Pons (tissue), 1 donor: ENCODE data around the gene CNDP1.

Experiments used
- DNase-seq: peaks from one replicate; pipeline ENCODE4 v3.0.0-alpha.2; 2016; ENCODE audit warnings: low spot score

Gene CNDP1

GRCh38 chr18:74506448-74507084 is 27.7 kb upstream of the CNDP1 start:
- peak; percentile 25 for DNase-seq

DNA sequence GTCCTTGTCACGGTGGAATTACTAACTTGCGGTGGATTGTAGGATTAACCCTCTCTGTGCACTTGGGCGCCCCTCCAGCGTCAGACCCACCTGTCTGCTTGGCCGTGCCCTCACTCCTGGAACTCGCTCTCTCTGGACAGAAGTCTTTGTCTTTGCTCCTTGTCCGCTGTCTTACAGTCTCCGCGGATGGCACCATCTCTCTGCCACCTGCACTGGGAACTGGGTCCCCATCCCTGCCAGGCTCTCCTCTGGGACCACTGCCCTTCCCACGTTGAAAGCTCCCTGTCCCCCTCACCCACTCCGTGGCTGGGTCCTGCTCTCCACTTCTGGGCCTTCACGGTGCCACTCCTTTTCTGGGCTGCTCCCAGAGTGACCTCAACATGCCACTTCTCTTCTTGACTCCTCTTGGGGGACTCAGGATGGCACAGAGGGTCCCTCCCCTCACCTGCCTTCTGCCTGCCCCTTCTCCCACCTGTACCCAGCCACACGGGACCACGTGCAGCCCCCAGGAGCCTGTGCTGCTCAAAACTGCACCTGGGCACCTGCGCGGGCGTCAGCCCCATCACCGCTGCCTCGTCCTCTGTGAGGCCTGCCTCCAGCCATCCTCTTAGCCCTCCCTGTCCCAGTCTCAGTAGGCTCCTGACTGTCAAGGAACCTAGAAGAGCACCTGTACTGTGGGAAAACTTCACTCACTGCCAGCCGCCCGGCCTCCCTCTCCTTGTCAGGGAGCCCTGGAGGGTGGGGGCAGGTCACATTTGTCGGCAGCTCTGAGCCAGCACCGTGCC is 27.0 kb upstream of the CNDP1 start:
- DNase-seq: no peak

DNA sequence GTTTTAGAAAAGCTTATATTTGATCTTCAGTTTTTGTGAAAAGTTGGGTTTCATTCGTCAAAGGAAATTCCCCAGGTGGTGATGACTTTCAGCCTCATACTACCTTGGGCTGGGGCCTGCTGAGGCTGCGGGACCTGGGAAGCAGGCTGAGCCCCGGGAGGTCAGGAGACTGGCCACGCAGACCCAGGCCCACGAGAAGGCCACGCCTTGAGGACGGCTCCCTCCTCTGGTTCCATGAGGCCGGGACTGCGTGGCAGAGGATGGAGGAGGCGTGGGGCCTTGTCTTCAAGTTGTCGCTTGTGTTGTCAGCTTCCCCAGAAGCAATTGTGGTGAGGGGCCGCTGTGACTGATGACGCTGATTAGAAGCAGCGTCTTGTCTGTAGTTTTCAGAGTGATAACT is 26.4 kb upstream of the CNDP1 start:
- DNase-seq: no peak

DNA sequence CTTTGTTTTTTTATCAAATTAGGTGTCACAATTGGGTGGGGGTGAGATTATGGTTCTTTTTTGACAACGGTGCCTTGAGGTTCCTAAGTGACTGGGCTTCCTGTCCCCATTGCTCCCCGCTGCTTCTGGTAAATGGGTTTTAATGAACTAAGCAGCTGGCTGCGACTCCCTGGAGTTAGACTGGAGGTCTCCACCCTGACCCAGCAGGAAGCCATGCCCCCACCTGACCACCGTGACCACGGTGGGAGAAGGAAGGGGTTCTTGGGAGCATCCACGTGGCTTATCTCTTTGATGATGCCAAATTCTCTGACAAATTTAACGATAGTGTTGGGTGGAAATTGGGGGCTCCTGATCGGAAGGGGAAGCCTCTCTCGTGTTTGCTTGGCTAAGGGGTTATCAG is 25.9 kb upstream of the CNDP1 start:
- DNase-seq: no peak

DNA sequence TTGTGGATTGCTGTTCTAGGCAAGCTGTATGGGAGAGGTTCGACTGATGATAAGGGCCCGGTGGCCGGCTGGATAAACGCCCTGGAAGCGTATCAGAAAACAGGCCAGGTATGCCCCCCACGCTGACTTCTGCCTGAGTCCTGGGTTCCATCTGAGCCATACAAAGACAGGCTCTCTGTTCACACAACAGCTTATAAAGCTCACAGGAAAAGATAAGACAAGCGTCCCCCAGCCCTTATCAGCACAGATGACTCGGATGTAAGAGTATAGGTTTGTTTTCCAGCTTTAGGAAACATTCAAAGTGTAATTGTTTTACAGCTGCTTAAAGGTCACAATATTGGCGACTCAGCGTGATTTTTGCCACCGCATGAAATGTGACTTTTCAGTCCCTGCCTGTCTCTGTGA is 25.5 kb upstream of the CNDP1 start:
- DNase-seq: no peak

DNA sequence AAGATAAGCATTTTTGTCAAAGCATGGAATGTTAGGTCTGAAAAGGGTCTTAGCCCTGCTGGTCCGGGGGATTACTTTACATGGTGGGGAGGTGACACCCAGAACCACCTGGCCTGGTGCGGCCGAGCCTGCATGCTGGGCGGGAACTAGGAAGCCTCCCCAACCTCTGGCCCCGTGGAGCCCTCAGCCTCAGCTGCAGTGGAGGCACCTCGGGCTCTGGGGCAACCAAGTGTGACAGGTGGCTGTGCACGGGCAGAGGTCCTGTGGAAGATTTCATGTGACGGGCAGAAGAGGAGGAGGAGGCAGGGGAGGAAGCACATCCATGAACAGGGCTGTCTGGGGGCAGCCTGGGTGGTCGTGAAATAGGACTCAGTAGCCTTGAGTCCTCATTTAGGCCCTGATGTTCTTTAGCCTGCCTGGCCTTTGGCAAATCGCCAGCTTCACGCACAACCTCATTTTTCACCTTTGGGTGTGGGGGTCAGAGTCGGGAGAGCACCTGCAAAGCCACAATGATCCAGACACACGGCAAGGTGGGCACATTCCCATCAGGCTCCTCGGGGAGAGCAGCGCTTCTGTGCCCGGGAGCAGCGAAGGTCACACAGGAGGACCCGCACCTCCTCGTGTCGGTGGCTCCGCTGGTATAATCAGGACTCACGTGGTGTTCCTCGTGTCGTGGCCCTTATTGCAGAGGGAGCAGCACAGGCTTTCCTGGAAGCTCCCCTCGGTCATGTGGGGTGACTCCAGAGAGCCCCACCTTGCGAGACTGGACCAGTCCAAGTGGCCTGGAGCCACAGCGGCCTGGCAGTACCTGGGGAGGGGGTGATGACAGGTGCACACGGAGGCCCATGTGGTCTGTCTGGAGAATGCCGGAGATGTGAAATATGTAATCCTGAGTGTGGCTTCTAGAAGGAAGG is 24.2 kb upstream of the CNDP1 start:
- DNase-seq: no peak

- DNase-seq: no peak
Observed at GRCh38 chr18:74510770-74511095, 23.6 kb upstream of the CNDP1 start.

GRCh38 chr18:74511823-74512222 is 22.5 kb upstream of the CNDP1 start:
- DNase-seq: peak; percentile 59

DNA sequence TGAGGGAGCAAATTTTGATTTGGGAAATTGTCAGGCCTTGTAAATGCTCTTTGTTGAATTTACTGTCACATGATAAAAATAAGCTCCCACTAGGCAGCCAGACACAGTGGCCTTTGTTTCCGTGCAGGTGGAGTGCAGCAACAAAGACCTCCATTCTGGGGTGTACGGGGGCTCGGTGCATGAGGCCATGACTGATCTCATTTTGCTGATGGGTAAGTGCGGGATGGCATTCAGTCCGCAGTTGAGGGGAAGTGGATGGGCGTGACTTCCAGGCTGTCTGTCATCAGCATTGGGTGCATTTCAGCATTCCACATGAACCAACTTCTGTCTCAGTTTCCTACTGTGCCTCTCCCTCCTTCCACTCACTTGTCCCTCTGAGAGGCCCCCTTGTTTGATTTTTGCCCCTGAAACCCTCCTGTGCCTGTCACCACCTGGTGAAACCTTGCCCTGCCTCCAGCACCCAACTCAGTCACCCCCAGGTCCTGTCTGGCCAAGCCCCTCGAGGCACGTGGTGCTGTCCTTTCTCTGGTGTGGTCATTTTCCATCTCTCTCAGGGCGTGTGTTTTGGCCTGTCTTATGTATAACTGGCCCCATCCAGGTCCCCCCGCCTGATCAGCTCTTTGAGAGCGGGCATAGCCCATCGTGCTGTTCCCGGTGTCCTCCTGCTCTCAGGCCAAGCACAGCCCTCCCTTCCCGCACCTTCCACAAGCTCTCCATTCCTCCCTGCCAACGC is 21.8 kb upstream of the CNDP1 start:
- peak; percentile 97 for DNase-seq

DNA sequence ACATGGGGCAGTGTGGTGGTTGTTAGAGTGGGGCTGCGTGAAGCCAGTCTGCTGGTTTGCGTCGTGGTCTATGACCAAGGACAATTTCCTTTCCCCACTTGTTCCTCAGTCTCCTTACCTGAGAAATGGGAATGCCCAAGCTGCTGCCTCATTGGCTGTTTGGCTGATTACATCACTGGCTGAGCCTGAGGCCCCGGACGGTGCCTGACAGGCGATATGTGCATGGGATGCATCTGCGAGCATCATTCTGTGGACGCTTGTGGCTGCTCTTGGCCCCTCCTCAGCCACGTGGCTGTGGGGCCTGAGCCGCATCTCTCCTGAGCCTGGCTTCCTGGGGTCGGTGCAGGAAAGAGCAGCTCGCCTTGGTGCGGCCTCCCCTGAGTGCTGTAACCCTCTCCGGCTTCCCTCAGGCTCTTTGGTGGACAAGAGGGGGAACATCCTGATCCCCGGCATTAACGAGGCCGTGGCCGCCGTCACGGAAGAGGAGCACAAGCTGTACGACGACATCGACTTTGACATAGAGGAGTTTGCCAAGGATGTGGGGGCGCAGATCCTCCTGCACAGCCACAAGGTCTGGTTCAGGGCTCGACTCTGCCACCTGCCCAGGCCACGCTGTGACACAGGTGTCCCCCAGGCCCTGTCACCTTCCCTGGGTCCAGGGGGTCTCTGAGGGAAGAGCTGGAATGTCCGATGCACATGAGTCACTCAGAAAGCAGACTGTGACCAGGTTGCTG is 21.0 kb upstream of the CNDP1 start:
- DNase-seq: no peak

DNA sequence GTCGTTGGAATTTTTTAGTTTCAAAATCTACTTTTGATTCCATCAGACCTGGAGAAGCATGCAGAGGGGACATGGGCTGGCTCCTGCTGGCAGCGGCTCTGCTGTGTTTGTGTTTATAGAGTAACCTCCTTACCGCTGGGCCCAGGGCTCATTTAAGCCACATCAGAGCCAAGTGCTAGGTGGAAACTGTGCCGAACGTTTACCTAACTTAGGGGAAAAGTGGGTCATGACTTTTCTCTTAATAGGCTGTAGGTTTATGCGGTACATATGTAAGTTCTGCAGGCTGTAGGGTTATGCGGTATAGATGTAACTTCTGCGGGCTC is 20.5 kb upstream of the CNDP1 start:
- DNase-seq: no peak

- no peak for DNase-seq
Observed at GRCh38 chr18:74514860-74515495, 19.3 kb upstream of the CNDP1 start.

- DNase-seq: no peak
Observed at GRCh38 chr18:74515620-74516231, 18.6 kb upstream of the CNDP1 start.

GRCh38 chr18:74516271-74517235 is 17.7 kb upstream of the CNDP1 start:
- DNase-seq: no peak

GRCh38 chr18:74517236-74517630 is 17.1 kb upstream of the CNDP1 start:
- no peak for DNase-seq

- no peak for DNase-seq
Observed at GRCh38 chr18:74518456-74519295, 15.6 kb upstream of the CNDP1 start.

DNA sequence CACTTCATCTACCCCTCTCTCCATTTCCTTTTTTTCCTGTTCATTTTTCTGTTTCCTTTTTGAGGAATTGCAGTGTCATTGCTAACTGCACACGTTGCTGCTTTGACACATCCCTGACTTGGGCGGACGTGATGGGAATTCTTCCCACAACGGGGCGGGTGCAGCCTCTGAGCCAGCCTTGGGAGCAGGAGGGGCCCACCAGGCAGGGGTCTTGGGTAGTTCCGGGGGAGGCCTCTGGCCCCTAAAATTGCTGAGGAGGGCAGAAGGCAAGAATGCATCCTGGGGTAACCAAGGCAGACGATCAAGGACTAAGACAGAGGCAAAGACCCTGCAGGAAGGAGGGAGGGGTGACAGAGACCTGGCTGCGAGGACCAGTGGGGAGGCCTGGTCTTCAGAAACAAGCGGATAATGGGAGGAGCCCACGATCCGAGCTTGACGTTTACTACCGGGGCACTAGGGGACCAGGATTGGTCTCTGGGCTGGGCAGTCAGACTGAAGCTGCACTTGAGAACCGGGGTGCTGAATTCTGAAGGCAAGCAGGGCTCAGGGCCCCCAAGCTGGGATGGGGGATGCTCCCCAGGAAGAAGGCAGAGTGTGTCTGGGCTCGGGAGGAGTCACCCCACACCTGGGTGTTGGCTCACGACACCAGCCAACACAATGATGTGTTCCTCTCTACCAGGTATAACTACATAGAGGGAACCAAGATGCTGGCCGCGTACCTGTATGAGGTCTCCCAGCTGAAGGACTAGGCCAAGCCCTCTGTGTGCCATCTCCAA is 14.8 kb upstream of the CNDP1 start:
- DNase-seq: no peak
